Measurements from ENCODE around the gene SPATS2L. TPM values are rescaled to one million over a fixed set of nuclear protein-coding genes. Genes with fewer than 3 reads are reported as not detected.

The SPATS2L gene
- total RNA-seq, 1 experiment from 2014 or later, result 275 TPM

- peak; percentile 93 for DNase-seq (ENCODE audit: low read depth)
Observed at GRCh38 chr2:200408428-200409316, 102.2 kb downstream of the SPATS2L start.

GRCh38 chr2:200411831-200412230, 105.3 kb downstream of the SPATS2L start:
- DNase-seq (ENCODE audit: low read depth), result no peak

- no peak for DNase-seq (ENCODE audit: low read depth)
Observed at GRCh38 chr2:200414367-200414766, 107.9 kb downstream of the SPATS2L start.

GRCh38 chr2:200415455-200415854, 109.0 kb downstream of the SPATS2L start:
- no peak for DNase-seq (ENCODE audit: low read depth)

GRCh38 chr2:200416878-200417277, 110.4 kb downstream of the SPATS2L start:
- DNase-seq (ENCODE audit: low read depth), result no peak

GRCh38 chr2:200417366-200417765, 110.9 kb downstream of the SPATS2L start:
- no peak for DNase-seq (ENCODE audit: low read depth)

GRCh38 chr2:200418399-200418798, 111.9 kb downstream of the SPATS2L start:
- DNase-seq (ENCODE audit: low read depth), result no peak

GRCh38 chr2:200419325-200419724, 112.8 kb downstream of the SPATS2L start:
- DNase-seq (ENCODE audit: low read depth), result no peak

- no peak for DNase-seq (ENCODE audit: low read depth)
Observed at GRCh38 chr2:200421270-200421669, 114.8 kb downstream of the SPATS2L start.

- DNase-seq (ENCODE audit: low read depth), result no peak
Observed at GRCh38 chr2:200422071-200422470, 115.6 kb downstream of the SPATS2L start.

GRCh38 chr2:200422532-200423261, 116.2 kb downstream of the SPATS2L start:
- DNase-seq (ENCODE audit: low read depth), result peak; percentile 23

- DNase-seq (ENCODE audit: low read depth), result no peak
Observed at GRCh38 chr2:200423541-200423940, 117.0 kb downstream of the SPATS2L start.

GRCh38 chr2:200425026-200425821, 118.7 kb downstream of the SPATS2L start:
- no peak for DNase-seq (ENCODE audit: low read depth)

GRCh38 chr2:200426754-200427153, 120.3 kb downstream of the SPATS2L start:
- no peak for DNase-seq (ENCODE audit: low read depth)

GRCh38 chr2:200428961-200429665, 122.6 kb downstream of the SPATS2L start:
- no peak for DNase-seq (ENCODE audit: low read depth)

GRCh38 chr2:200430017-200430416, 123.5 kb downstream of the SPATS2L start:
- DNase-seq (ENCODE audit: low read depth), result no peak

GRCh38 chr2:200431996-200432705, 125.7 kb downstream of the SPATS2L start:
- peak; percentile 39 for DNase-seq (ENCODE audit: low read depth)

- no peak for DNase-seq (ENCODE audit: low read depth)
Observed at GRCh38 chr2:200435379-200435778, 128.9 kb downstream of the SPATS2L start.

- DNase-seq (ENCODE audit: low read depth), result no peak
Observed at GRCh38 chr2:200438251-200438650, 131.8 kb downstream of the SPATS2L start.

- DNase-seq (ENCODE audit: low read depth), result no peak
Observed at GRCh38 chr2:200438846-200439245, 132.4 kb downstream of the SPATS2L start.

GRCh38 chr2:200439981-200440380, 133.5 kb downstream of the SPATS2L start:
- no peak for DNase-seq (ENCODE audit: low read depth)

Data from LHCN-M2 (cell line).